ENCODE measurements around the gene CHRM5. TPM values are rescaled to one million over a fixed set of nuclear protein-coding genes. Genes with fewer than 3 reads are reported as not detected.

CHRM5 gene
- total and polyA plus RNA-seq, 9 of the 15 experiments (the other 6 are each of a cell fraction or from before 2014, with no cell fraction given), result not detected

GRCh38 chr15:34099914-34100313 lies 131.6 kb downstream of the CHRM5 start:
- no peak overlapping the region for H3K4me3 ChIP-seq
- H3K36me3 ChIP-seq (ENCODE audit: control insufficient read depth, insufficient read depth, low read length), result peaks cover 28% of the 10 kb centered on the region
- peaks cover 56% of the 10 kb centered on the region for H3K79me2 ChIP-seq (ENCODE audit: control insufficient read depth, insufficient read depth, low read length)
- ChIA-PET CTCF (ENCODE audit: low intra/inter-chr PET ratio) (no interaction called here), POLR2A (interaction anchor here (1.1 kb wide), 1 partner anchor 27 kb away, joined by 4 read pairs; no protein-coding TSS in a partner anchor)
- no peaks in the 10 kb centered on the region; the same call in 1 of the 2 replicates for H3K9me3 ChIP-seq (replicated peaks; ENCODE audit: control insufficient read depth, insufficient read depth, low read depth, low read length)
- TF ChIP-seq RBM25 (IDR thresholded peaks at IDR 0.05; ENCODE audit: low read depth, low read length, severe bottlenecking) (peak; percentile 10), WHSC1 (IDR thresholded peaks at IDR 0.05; ENCODE audit: low read length) (no peak), ZNF121 (CRISPR knock-in tag; conservative IDR thresholded peaks at IDR 0.05) (peak; percentile 79)
- no peak for FAIRE-seq
- WGBS (ENCODE audit: insufficient coverage, low coverage, missing lambda C conversion rate), result 87% methylated on average over 5 of the region's 5 CpGs
- peak overlapping the region; percentile 97; the same call in 1 of the 2 replicates for H3K4me2 ChIP-seq (ENCODE audit: insufficient read depth, low read length)
- in situ Hi-C loops (cut with MboI), result loop anchor here (5.0 kb wide), 1 partner anchor 112 kb away; the partner anchor contains the start of gene KATNBL1
- ATAC-seq, result no peak
- H3K9me1 ChIP-seq (ENCODE audit: control insufficient read depth, insufficient read depth, low read length), result no peaks in the 10 kb centered on the region
- H3K27me3 ChIP-seq (ENCODE audit: control insufficient read depth in 2 of 2, insufficient read depth in 2 of 2, low read length in 2 of 2), result no peaks in the 10 kb centered on the region
- intact Hi-C loops (cut with micrococcal nuclease), result no loop called here
- no peak for DNase-seq (ENCODE audit: extremely low read depth in 1 of 4, low spot score in 3 of 4)
- 0 out of 4 replicates have a peak overlapping the region, but pooled peaks of 1 of the 2 experiments have one; percentile 92 for H3K9ac ChIP-seq (ENCODE audit: insufficient read depth in 1 of 2, low read depth in 2 of 2, low read length in 2 of 2)
- H2AFZ ChIP-seq (ENCODE audit: low read depth, low read length), result no peak overlapping the region
- no peaks in the 10 kb centered on the region for H4K20me1 ChIP-seq (replicated peaks; ENCODE audit: control insufficient read depth, insufficient read depth, low read length)
- peaks cover 0 to 3% of the 10 kb centered on the region in 2 experiments; a peak in 1 of 5 replicates for H3K4me1 ChIP-seq (replicated peaks in 1 of 2; ENCODE audit: control insufficient read depth in 2 of 2, insufficient read depth in 2 of 2, low read length in 2 of 2)
- H3K27ac ChIP-seq (ENCODE audit: extremely low read depth, low read depth, low read length), result no peak overlapping the region
- BruUV-seq (replicated peaks), result no TSS peak

DNA sequence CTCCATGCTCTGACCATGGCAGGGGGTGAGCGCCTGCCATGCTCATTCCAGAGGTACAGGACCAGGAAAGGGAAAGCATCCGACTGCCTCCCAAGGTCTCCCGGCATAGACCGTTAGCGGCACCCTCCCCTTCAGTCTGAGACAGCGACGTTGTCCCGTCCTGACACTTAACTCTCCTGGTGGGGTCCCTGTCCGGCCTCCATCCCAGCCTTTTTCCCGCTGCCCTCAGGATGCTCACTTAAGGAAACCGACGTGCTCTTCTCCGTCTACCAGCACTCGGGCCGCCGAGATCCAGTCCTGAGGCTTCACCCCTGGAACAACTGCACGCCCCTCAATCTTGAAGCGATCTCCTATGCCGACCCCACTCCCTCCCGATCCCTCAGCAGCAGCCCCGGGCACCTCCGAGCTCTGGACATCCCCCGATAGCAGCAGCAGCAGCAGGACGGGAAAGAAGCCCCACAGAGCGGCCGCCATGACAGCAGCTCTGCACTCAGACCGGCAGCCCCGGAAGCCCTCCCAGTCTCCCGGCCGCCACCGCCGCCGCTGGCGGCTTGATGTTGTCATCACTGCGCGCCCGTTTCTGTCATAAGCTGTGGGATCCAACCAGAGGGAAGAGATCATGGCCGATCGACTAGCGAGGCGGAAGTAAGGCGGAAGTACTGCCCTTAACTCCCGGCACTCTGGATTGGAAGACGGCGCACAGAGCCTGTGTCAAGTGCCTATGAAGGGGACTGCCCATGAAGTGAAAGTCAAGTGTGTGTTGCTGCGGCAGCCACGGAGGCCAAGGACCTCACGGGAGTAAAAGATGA lies 133.3 kb downstream of the CHRM5 start, which contains the start of the genes EMC7 and PGBD4:
Gene EMC7 (minus strand): TSS at position 497 of the 809 bp plus-strand sequence. CDS start 23 bp downstream, at position 474.
Gene PGBD4 (plus strand): TSS at position 718 of the 809 bp plus-strand sequence. CDS start 449 bp downstream, outside the sequence.
- under 1% methylated on average over 39 of the region's 48 CpGs for WGBS (ENCODE audit: insufficient coverage, low coverage, missing lambda C conversion rate)
- in situ Hi-C loops (cut with MboI), result loop anchor here (5.0 kb wide), 1 partner anchor 111 kb away; the partner anchor contains the start of gene KATNBL1
- Histone ChIP-seq H3K79me2 (ENCODE audit: control insufficient read depth, insufficient read depth, low read length) (peaks cover 56% of the 10 kb centered on the region), H4K20me1 (replicated peaks; ENCODE audit: control insufficient read depth, insufficient read depth, low read length) (no peaks in the 10 kb centered on the region), H3K27me3 (ENCODE audit: control insufficient read depth in 2 of 2, insufficient read depth in 2 of 2, low read length in 2 of 2) (no peaks in the 10 kb centered on the region), H3K9ac (ENCODE audit: insufficient read depth in 1 of 2, low read depth in 2 of 2, low read length in 2 of 2) (peak within 1 kb of the TSS; percentile 92 to 96), H3K9me1 (ENCODE audit: control insufficient read depth, insufficient read depth, low read length) (no peaks in the 10 kb centered on the region), H3K4me3 (peak within 1 kb of the TSS; percentile 92), H2AFZ (ENCODE audit: low read depth, low read length) (peak within 1 kb of the TSS; percentile 99), H3K4me1 (replicated peaks in 1 of 2; ENCODE audit: control insufficient read depth in 2 of 2, insufficient read depth in 2 of 2, low read length in 2 of 2) (peaks cover 0 to 3% of the 10 kb centered on the region in 2 experiments; a peak in 1 of 5 replicates), H3K4me2 (ENCODE audit: insufficient read depth, low read length) (peak within 1 kb of the TSS; percentile 97), H3K36me3 (ENCODE audit: control insufficient read depth, insufficient read depth, low read length) (peaks cover 19% of the 10 kb centered on the region; the same call in 2 of the 3 replicates), H3K9me3 (replicated peaks; ENCODE audit: control insufficient read depth, insufficient read depth, low read depth, low read length) (no peaks in the 10 kb centered on the region; the same call in 1 of the 2 replicates), H3K27ac (ENCODE audit: extremely low read depth, low read depth, low read length) (peak within 1 kb of the TSS; percentile 89)
- FAIRE-seq, result peak; percentile 100
- peak; percentile 99 for ATAC-seq
- DNase-seq (ENCODE audit: extremely low read depth in 1 of 4, low spot score in 3 of 4), result peak; percentile 92 to 99 (median 93)
- CTCF ChIA-PET (ENCODE audit: low intra/inter-chr PET ratio), result no interaction called here
- BruUV-seq (replicated peaks), result TSS peak; percentile 72
- intact Hi-C loops (cut with micrococcal nuclease), result no loop called here
- POLR2A ChIA-PET, result interaction anchor here (0.5 to 2.1 kb wide), 17 partner anchors 8 to 264 kb away, joined by 3 to 8 read pairs (median 3); partner anchors contain the start of genes EMC4 and KATNBL1
- peak; percentile 74 for TF ChIP-seq GTF2F1 (IDR thresholded peaks at IDR 0.05; ENCODE audit: low read depth, low read length)
- TF ChIP-seq MXD1 (CRISPR knock-in tag; IDR thresholded peaks at IDR 0.05; ENCODE audit: borderline replicate concordance, poor library complexity, severe bottlenecking), result no peak
- no peak for TF ChIP-seq KLF1 (tag; IDR thresholded peaks at IDR 0.05)
- TF ChIP-seq FOSL1 (tag; conservative IDR thresholded peaks at IDR 0.05), result no peak
- TF ChIP-seq ETV5 (CRISPR knock-in tag; IDR thresholded peaks at IDR 0.05; ENCODE audit: low read depth), result peak; percentile 79; the same call in 1 of the 2 replicates
- TF ChIP-seq, protein P1, sequence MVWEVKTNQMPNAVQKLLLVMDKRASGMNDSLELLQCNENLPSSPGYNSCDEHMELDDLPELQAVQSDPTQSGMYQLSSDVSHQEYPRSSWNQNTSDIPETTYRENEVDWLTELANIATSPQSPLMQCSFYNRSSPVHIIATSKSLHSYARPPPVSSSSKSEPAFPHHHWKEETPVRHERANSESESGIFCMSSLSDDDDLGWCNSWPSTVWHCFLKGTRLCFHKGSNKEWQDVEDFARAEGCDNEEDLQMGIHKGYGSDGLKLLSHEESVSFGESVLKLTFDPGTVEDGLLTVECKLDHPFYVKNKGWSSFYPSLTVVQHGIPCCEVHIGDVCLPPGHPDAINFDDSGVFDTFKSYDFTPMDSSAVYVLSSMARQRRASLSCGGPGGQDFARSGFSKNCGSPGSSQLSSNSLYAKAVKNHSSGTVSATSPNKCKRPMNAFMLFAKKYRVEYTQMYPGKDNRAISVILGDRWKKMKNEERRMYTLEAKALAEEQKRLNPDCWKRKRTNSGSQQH (CRISPR knock-in tag; IDR thresholded peaks at IDR 0.05), result no peak
- TF ChIP-seq TSC22D4 (tag; IDR thresholded peaks at IDR 0.05), result no peak
- TF ChIP-seq CHD4 (IDR thresholded peaks at IDR 0.05; ENCODE audit: insufficient read depth, insufficient replicate concordance, low read depth, low read length, poor library complexity, severe bottlenecking), result no peak
- no peak for TF ChIP-seq ARNT (IDR thresholded peaks at IDR 0.05)

All from K562 (cell line).